OCI-LY1 (cell line): ENCODE results near the gene RPN2.

Experiments
- EZH2 ChIP-seq: fragments of 200-600 bp; sonication (generic), shearing (Covaris generic); IDR thresholded peaks from 2 replicates; pipeline ENCODE4 v1.8.0; 2017; ENCODE audit warnings: borderline replicate concordance, mixed run types, mild to moderate bottlenecking, antibody characterized with exemption, low read length, moderate library complexity, mixed read lengths
- TF ChIP-seq, protein P1 (sequence below): fragments of 200-600 bp; sonication (generic), shearing (Covaris generic); IDR thresholded peaks from 2 replicates; pipeline ENCODE4 v1.5.1; 2017; ENCODE audit warnings: mild to moderate bottlenecking, antibody characterized with exemption, low read length, moderate library complexity, mixed read lengths

DNA sequence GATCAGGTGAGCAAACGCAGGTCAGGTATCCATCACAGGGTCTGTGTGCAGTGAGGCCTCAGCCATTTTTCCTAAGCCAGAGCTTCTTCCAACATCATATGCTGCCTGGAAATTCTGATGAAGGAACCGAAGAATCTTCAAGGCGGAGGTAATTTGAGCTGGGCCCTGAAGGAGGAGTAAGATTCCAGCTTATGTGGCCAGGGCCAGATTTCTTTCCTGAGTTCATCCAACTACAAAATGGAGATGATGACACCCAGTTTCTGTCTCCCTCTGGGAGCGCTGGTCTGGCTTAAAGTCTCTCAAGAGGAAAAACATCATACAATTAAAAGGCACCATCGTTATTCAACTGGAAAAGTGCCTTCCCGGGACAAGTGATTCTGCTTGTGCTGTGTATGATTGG, 103.4 kb downstream of the RPN2 start:
- TF ChIP-seq, protein P1, sequence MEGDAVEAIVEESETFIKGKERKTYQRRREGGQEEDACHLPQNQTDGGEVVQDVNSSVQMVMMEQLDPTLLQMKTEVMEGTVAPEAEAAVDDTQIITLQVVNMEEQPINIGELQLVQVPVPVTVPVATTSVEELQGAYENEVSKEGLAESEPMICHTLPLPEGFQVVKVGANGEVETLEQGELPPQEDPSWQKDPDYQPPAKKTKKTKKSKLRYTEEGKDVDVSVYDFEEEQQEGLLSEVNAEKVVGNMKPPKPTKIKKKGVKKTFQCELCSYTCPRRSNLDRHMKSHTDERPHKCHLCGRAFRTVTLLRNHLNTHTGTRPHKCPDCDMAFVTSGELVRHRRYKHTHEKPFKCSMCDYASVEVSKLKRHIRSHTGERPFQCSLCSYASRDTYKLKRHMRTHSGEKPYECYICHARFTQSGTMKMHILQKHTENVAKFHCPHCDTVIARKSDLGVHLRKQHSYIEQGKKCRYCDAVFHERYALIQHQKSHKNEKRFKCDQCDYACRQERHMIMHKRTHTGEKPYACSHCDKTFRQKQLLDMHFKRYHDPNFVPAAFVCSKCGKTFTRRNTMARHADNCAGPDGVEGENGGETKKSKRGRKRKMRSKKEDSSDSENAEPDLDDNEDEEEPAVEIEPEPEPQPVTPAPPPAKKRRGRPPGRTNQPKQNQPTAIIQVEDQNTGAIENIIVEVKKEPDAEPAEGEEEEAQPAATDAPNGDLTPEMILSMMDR, result no peak
- TF ChIP-seq EZH2, result no peak
